Sigmoid colon (tissue), 4 donors: Measurements from ENCODE around the gene SLC8A3.

Experiments used
- CTCF ChIP-seq, 4 experiments: fragments of 450-650 bp in 3 of 4; fragments of 200-600 bp in 1 of 4; IDR thresholded peaks; one replicate each; pipeline ENCODE4 v1.5.1; 2016 to 2019; ENCODE audit warnings: antibody characterized with exemption in 4 of 4, mild to moderate bottlenecking in 3 of 4, moderate library complexity in 2 of 4
- POLR2AphosphoS5 ChIP-seq, 4 donors: sonication (generic); formaldehyde crosslinking; IDR thresholded peaks; one replicate each; pipeline ENCODE4 v1.6.1; 2017; ENCODE audit warnings: antibody characterized with exemption in 4 of 4

GRCh38 chr14:70014406-70015095, 174.2 kb downstream of the SLC8A3 start:
- TF ChIP-seq POLR2AphosphoS5 (IDR thresholded peaks at IDR 0.05) = no peak
- no peak for TF ChIP-seq CTCF (IDR thresholded peaks at IDR 0.05)
